Activated naive CD4-positive, alpha-beta T cell treated with anti-CD3 and anti-CD28 coated beads for 36 hours (primary cell): ENCODE results near the gene EXD2. TPM values are rescaled to one million over a fixed set of nuclear protein-coding genes. Genes with fewer than 3 reads are reported as not detected.

Experiments used
- CTCF ChIA-PET: fragments of 350-600 bp; sonication (Branson Sonifier 250); formaldehyde crosslinking; loops from one replicate; lab custom pipeline; 2021; ENCODE audit warnings: antibody characterized with exemption; lab: Charles Lee
- DNase-seq: peaks from one replicate; pipeline ENCODE4 v3.0.0-alpha.2; 2020
- H3K27ac Mint-ChIP-seq: one replicate; pipeline ENCODE4 v1.8.0; 2021; ENCODE audit warnings: mild to moderate bottlenecking, mixed read lengths
- H3K27me3 Mint-ChIP-seq: one replicate; pipeline ENCODE4 v1.8.0; 2021; ENCODE audit warnings: low read depth, mixed read lengths
- H3K36me3 Mint-ChIP-seq: one replicate; pipeline ENCODE4 v1.8.0; 2021; ENCODE audit warnings: low read depth, mixed read lengths
- H3K4me1 Mint-ChIP-seq: one replicate; pipeline ENCODE4 v1.8.0; 2021; ENCODE audit warnings: low read depth, mixed read lengths
- H3K4me3 Mint-ChIP-seq: one replicate; pipeline ENCODE4 v1.8.0; 2021; ENCODE audit warnings: mild to moderate bottlenecking, moderate library complexity, mixed read lengths
- H3K9me3 Mint-ChIP-seq: one replicate; pipeline ENCODE4 v1.8.0; 2021; ENCODE audit warnings: mixed read lengths
- intact Hi-C: fragments of 100-400 bp; cut with micrococcal nuclease; formaldehyde crosslinking; loops from one replicate; pipeline ENCODE4 v1.15.1; 2023
- total RNA-seq, 2 experiments: library from RNA; stranded (reverse); gene quantifications; one replicate each; pipeline ENCODE4 v1.2.3, GENCODE V29; 2021

Gene EXD2
- 10 to 100 TPM; 11.8 to 12.7 TPM for total RNA-seq

- H3K27ac Mint-ChIP-seq: peak within 1 kb of the TSS; percentile 76
- H3K4me3 Mint-ChIP-seq: peak within 1 kb of the TSS; percentile 93
- DNase-seq: peak; percentile 91
- CTCF ChIA-PET: interaction anchor here (1.2 to 2.0 kb wide), 3 partner anchors 41 to 62 kb away, joined by 3 to 11 read pairs (median 6); no protein-coding TSS in a partner anchor
- peaks cover 23% of the 10 kb centered on the region for H3K4me1 Mint-ChIP-seq
- no peaks in the 10 kb centered on the region for H3K36me3 Mint-ChIP-seq
- intact Hi-C loops: loop anchor here (1.0 to 10.0 kb wide), 5 partner anchors 38 to 1374 kb away; partner anchors contain the start of genes DCAF5, ERH, RAD51B and SLC39A9
- H3K27me3 Mint-ChIP-seq: no peaks in the 10 kb centered on the region
- no peaks in the 10 kb centered on the region for H3K9me3 Mint-ChIP-seq
Measured at GRCh38 chr14:69191340-69192111, at the start of gene EXD2. TSS of gene EXD2 (plus strand) at chr14:69191498. CDS start at chr14:69209471, 17,973 bp downstream.

GRCh38 chr14:69141550-69141949, 49.7 kb upstream of the EXD2 start:
- H3K4me1 Mint-ChIP-seq: peaks cover 59% of the 10 kb centered on the region
- CTCF ChIA-PET: interaction anchor here (3.7 kb wide), 1 partner anchor 11 kb away, joined by 21 read pairs; no protein-coding TSS in a partner anchor
- no peak overlapping the region for H3K27ac Mint-ChIP-seq
- no peak for DNase-seq
- H3K4me3 Mint-ChIP-seq: no peak overlapping the region
- H3K27me3 Mint-ChIP-seq: no peaks in the 10 kb centered on the region
- no peaks in the 10 kb centered on the region for H3K9me3 Mint-ChIP-seq
- H3K36me3 Mint-ChIP-seq: peaks cover 6% of the 10 kb centered on the region
- intact Hi-C loops: no loop called here

- no peak overlapping the region for H3K4me3 Mint-ChIP-seq
- DNase-seq: no peak
- no peaks in the 10 kb centered on the region for H3K9me3 Mint-ChIP-seq
- no peaks in the 10 kb centered on the region for H3K27me3 Mint-ChIP-seq
- H3K36me3 Mint-ChIP-seq: peaks cover 6% of the 10 kb centered on the region
- peaks cover 60% of the 10 kb centered on the region for H3K4me1 Mint-ChIP-seq
- intact Hi-C loops: no loop called here
- no peak overlapping the region for H3K27ac Mint-ChIP-seq
- CTCF ChIA-PET: interaction anchor here (0.7 kb wide), 1 partner anchor 50 kb away, joined by 3 read pairs; no protein-coding TSS in a partner anchor
Measured at GRCh38 chr14:69142101-69142500, 49.2 kb upstream of the EXD2 start.

GRCh38 chr14:69149461-69150244, 41.6 kb upstream of the EXD2 start:
- no peaks in the 10 kb centered on the region for H3K27me3 Mint-ChIP-seq
- H3K9me3 Mint-ChIP-seq: no peaks in the 10 kb centered on the region
- H3K4me1 Mint-ChIP-seq: peaks cover 60% of the 10 kb centered on the region
- intact Hi-C loops: no loop called here
- CTCF ChIA-PET: interaction anchor here (1.3 to 2.9 kb wide), 7 partner anchors 17 to 282 kb away, joined by 3 to 18 read pairs (median 5); partner anchors contain the start of genes ERH and EXD2
- peak overlapping the region; percentile 4 for H3K4me3 Mint-ChIP-seq
- peaks cover 14% of the 10 kb centered on the region for H3K36me3 Mint-ChIP-seq
- DNase-seq: no peak
- no peak overlapping the region for H3K27ac Mint-ChIP-seq

GRCh38 chr14:69151458-69152180, 39.7 kb upstream of the EXD2 start:
- peaks cover 9% of the 10 kb centered on the region for H3K36me3 Mint-ChIP-seq
- peaks cover 46% of the 10 kb centered on the region for H3K4me1 Mint-ChIP-seq
- DNase-seq: peak; percentile 79
- H3K9me3 Mint-ChIP-seq: no peaks in the 10 kb centered on the region
- CTCF ChIA-PET: interaction anchor here (1.0 to 2.9 kb wide), 13 partner anchors 9 to 247 kb away, joined by 3 to 18 read pairs (median 5); partner anchors contain the start of genes ERH and EXD2
- peak overlapping the region; percentile 90 for H3K27ac Mint-ChIP-seq
- intact Hi-C loops: loop anchor here (1.0 to 2.0 kb wide), 3 partner anchors 18 to 615 kb away; partner anchors contain the start of genes ACTN1 and SRSF5
- H3K27me3 Mint-ChIP-seq: no peaks in the 10 kb centered on the region
- H3K4me3 Mint-ChIP-seq: peak overlapping the region; percentile 82

- Mint-ChIP-seq H3K36me3 (peaks cover 9% of the 10 kb centered on the region), H3K27ac (peak overlapping the region; percentile 90), H3K4me3 (peak overlapping the region; percentile 82), H3K9me3 (no peaks in the 10 kb centered on the region), H3K27me3 (no peaks in the 10 kb centered on the region), H3K4me1 (peaks cover 41% of the 10 kb centered on the region)
- intact Hi-C loops: loop anchor here (2.0 kb wide), 2 partner anchors 174 to 614 kb away; partner anchors contain the start of genes ACTN1 and SRSF5
- peak; percentile 51 for DNase-seq
- CTCF ChIA-PET: interaction anchor here (1.4 to 2.9 kb wide), 5 partner anchors 15 to 39 kb away, joined by 5 to 18 read pairs (median 6); partner anchors contain the start of gene EXD2
Measured at GRCh38 chr14:69152181-69152901, 39.0 kb upstream of the EXD2 start.

GRCh38 chr14:69152902-69153151, 38.5 kb upstream of the EXD2 start, which contains the start of gene DCAF5:
TSS of gene DCAF5 (minus strand) at chr14:69153119. CDS start at chr14:69152978, 141 bp downstream.
- Mint-ChIP-seq H3K4me3 (peak within 1 kb of the TSS; percentile 82), H3K27ac (peak within 1 kb of the TSS; percentile 90), H3K27me3 (no peaks in the 10 kb centered on the region), H3K36me3 (peaks cover 9% of the 10 kb centered on the region), H3K4me1 (peaks cover 36% of the 10 kb centered on the region), H3K9me3 (no peaks in the 10 kb centered on the region)
- intact Hi-C loops: loop anchor here (1.0 to 2.0 kb wide), 5 partner anchors 24 to 614 kb away; partner anchors contain the start of genes ACTN1, ERH, EXD2 and SLC39A9
- CTCF ChIA-PET: interaction anchor here (1.6 kb wide), 1 partner anchor 36 kb away, joined by 5 read pairs; no protein-coding TSS in a partner anchor
- DNase-seq: peak; percentile 95

GRCh38 chr14:69153152-69153872, 38.0 kb upstream of the EXD2 start:
- no peaks in the 10 kb centered on the region for H3K27me3 Mint-ChIP-seq
- H3K36me3 Mint-ChIP-seq: peaks cover 9% of the 10 kb centered on the region
- no peak for DNase-seq
- CTCF ChIA-PET: interaction anchor here (1.0 to 1.6 kb wide), 3 partner anchors 17 to 35 kb away, joined by 3 to 5 read pairs (median 4); no protein-coding TSS in a partner anchor
- no peaks in the 10 kb centered on the region for H3K9me3 Mint-ChIP-seq
- intact Hi-C loops: loop anchor here (1.0 to 2.0 kb wide), 5 partner anchors 24 to 613 kb away; partner anchors contain the start of genes ACTN1, ERH, EXD2 and SLC39A9
- peak overlapping the region; percentile 82 for H3K4me3 Mint-ChIP-seq
- peaks cover 31% of the 10 kb centered on the region for H3K4me1 Mint-ChIP-seq
- peak overlapping the region; percentile 24 for H3K27ac Mint-ChIP-seq

GRCh38 chr14:69153873-69154270, 37.4 kb upstream of the EXD2 start:
- no peak for DNase-seq
- peak overlapping the region; percentile 24 for H3K27ac Mint-ChIP-seq

GRCh38 chr14:69154779-69155178, 36.5 kb upstream of the EXD2 start:
- Mint-ChIP-seq H3K9me3 (no peaks in the 10 kb centered on the region), H3K36me3 (peaks cover 4% of the 10 kb centered on the region), H3K27ac (no peak overlapping the region), H3K27me3 (no peaks in the 10 kb centered on the region), H3K4me1 (peaks cover 19% of the 10 kb centered on the region), H3K4me3 (no peak overlapping the region)
- no peak for DNase-seq
- CTCF ChIA-PET: no interaction called here
- intact Hi-C loops: no loop called here

More at GRCh38 chr14:69153873-69154270, 37.4 kb upstream of the EXD2 start:
- H3K27me3 Mint-ChIP-seq: no peaks in the 10 kb centered on the region
- H3K36me3 Mint-ChIP-seq: peaks cover 4% of the 10 kb centered on the region
- no peaks in the 10 kb centered on the region for H3K9me3 Mint-ChIP-seq
- peaks cover 27% of the 10 kb centered on the region for H3K4me1 Mint-ChIP-seq
- CTCF ChIA-PET: interaction anchor here (0.6 to 1.1 kb wide), 3 partner anchors 16 to 907 kb away, joined by 3 to 5 read pairs (median 4); no protein-coding TSS in a partner anchor
- intact Hi-C loops: loop anchor here (1.0 to 2.0 kb wide), 5 partner anchors 25 to 613 kb away; partner anchors contain the start of genes ACTN1, ERH, EXD2 and SLC39A9
- peak overlapping the region; percentile 82 for H3K4me3 Mint-ChIP-seq
